Thoracic aorta (tissue), 2 donors: ENCODE data around the gene SLC25A18. TPM values are rescaled to one million over a fixed set of nuclear protein-coding genes. Genes with fewer than 3 reads are reported as not detected.

Source experiments
- ATAC-seq: fragments of 150-250 bp; one replicate; pipeline ENCODE4 v1.8.0; 2017; ENCODE audit warnings: low read depth; ENCODE audit not compliant: insufficient number of reproducible peaks, low FRiP score
- DNase-seq: peaks from one replicate; pipeline ENCODE4 v3.0.0-alpha.2; 2020; ENCODE audit warnings: low spot score
- H3K27ac ChIP-seq, 2 donors: fragments of 200-600 bp; sonication (generic); 1 replicate in 1 of 2; 2 replicates in 1 of 2; pipeline ENCODE4 v1.5.1; 2016; ENCODE audit warnings: mild to moderate bottlenecking in 2 of 2, moderate library complexity in 2 of 2
- H3K27me3 ChIP-seq: fragments of 200-600 bp; sonication (generic); replicated peaks from 2 replicates; pipeline ENCODE4 v1.6.0; 2016; ENCODE audit warnings: mild to moderate bottlenecking; ENCODE audit not compliant: insufficient read depth
- H3K36me3 ChIP-seq: fragments of 200-600 bp; sonication (generic); one replicate; pipeline ENCODE4 v1.5.1; 2016
- H3K4me1 ChIP-seq, 2 donors: fragments of 200-600 bp; sonication (generic); 1 replicate in 1 of 2; 2 replicates in 1 of 2; pipeline versions ENCODE4 v1.5.1 to v1.6.0; 2016; ENCODE audit warnings: low read depth in 2 of 2, mild to moderate bottlenecking in 1 of 2; ENCODE audit not compliant: control insufficient read depth in 1 of 2
- H3K4me3 ChIP-seq: fragments of 200-600 bp; sonication (generic); 2 replicates; pipeline ENCODE4 v1.5.1; 2016; ENCODE audit warnings: mild to moderate bottlenecking
- H3K9me3 ChIP-seq: fragments of 200-600 bp; sonication (generic); 2 replicates; pipeline ENCODE4 v1.5.1; 2016
- total RNA-seq, 2 donors: library from RNA; depleted of rRNA; stranded (reverse); fragments of >200 nt; gene quantifications; one replicate each; pipeline versions ENCODE4 v1.1.0 to v1.2.3, GENCODE V29; 2016
- TF ChIP-seq, protein P1 (sequence below): fragments of 200-600 bp; sonication (generic); IDR thresholded peaks from one replicate; pipeline ENCODE4 v1.5.1; 2019; ENCODE audit warnings: antibody characterized with exemption

The SLC25A18 gene
- total RNA-seq, 2 donors from 2014 or later = not detected

DNA sequence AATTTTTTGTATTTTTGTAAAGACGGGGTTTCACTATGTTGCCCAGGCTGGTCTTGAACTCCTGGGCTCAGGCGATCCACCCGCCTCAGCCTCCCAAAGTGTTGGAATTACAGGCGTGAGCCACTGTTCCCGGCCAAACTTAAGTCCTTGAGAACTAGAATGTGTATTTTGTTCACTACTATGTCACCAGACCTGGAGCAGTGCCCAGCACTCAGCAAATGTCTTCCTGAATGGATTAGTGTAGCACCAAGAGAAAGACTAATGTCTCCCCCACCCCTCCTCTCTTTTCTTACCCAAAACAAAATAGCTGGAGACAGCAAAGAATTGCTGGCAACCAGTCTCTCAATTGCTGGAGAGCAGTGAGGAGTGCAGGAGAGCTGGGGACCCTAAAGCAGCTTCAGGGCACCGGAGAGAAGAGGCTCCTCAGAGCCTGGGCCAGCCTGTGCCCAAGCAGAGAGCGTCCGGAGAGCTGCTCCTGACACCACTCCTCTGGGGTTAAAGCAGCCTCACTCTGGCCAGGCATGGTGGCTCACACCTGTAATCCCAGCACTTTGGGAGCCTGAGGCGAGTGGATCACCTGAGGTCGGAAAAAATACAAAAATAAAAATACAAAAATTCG, 14.9 kb downstream of the SLC25A18 start:
- DNase-seq = no peak

DNA sequence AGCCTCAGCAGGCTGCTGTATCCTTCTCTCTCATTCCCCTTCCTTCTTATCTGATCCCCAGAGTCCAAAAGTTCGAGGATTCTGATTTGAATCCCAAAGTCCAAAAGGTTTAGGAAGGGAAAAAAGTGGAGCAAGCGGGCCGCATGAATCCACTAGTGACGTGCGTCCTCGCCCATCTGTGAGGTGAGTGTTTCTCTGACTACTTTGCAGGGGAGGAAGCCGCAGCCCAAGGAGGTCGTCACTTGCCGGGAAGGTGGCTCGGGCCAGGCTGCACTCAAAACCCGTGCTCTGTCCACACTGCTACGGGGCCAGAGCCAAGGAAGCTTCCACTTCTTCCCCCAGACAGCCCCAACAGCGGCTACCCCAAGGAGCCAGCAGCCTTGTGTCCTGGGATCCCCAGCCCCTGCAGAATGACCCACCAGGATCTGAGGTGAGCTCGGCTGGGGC, 16.3 kb downstream of the SLC25A18 start:
- ATAC-seq (no peak), DNase-seq (no peak)
- no peak overlapping the region for H3K27ac ChIP-seq
- TF ChIP-seq, protein P1, sequence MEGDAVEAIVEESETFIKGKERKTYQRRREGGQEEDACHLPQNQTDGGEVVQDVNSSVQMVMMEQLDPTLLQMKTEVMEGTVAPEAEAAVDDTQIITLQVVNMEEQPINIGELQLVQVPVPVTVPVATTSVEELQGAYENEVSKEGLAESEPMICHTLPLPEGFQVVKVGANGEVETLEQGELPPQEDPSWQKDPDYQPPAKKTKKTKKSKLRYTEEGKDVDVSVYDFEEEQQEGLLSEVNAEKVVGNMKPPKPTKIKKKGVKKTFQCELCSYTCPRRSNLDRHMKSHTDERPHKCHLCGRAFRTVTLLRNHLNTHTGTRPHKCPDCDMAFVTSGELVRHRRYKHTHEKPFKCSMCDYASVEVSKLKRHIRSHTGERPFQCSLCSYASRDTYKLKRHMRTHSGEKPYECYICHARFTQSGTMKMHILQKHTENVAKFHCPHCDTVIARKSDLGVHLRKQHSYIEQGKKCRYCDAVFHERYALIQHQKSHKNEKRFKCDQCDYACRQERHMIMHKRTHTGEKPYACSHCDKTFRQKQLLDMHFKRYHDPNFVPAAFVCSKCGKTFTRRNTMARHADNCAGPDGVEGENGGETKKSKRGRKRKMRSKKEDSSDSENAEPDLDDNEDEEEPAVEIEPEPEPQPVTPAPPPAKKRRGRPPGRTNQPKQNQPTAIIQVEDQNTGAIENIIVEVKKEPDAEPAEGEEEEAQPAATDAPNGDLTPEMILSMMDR = no peak
- no peaks in the 10 kb centered on the region for H3K36me3 ChIP-seq
- no peaks in the 10 kb centered on the region for H3K4me1 ChIP-seq
- H3K27me3 ChIP-seq = no peaks in the 10 kb centered on the region
- no peaks in the 10 kb centered on the region for H3K9me3 ChIP-seq
- no peak overlapping the region for H3K4me3 ChIP-seq

More for the DNA sequence above, 14.9 kb downstream of the SLC25A18 start:
- no peaks in the 10 kb centered on the region for H3K4me1 ChIP-seq
- no peak overlapping the region for H3K4me3 ChIP-seq
- no peaks in the 10 kb centered on the region for H3K9me3 ChIP-seq
- H3K27me3 ChIP-seq = no peaks in the 10 kb centered on the region
- no peak overlapping the region for H3K27ac ChIP-seq
- no peaks in the 10 kb centered on the region for H3K36me3 ChIP-seq
- TF ChIP-seq, protein P1 = no peak
- ATAC-seq = no peak

DNA sequence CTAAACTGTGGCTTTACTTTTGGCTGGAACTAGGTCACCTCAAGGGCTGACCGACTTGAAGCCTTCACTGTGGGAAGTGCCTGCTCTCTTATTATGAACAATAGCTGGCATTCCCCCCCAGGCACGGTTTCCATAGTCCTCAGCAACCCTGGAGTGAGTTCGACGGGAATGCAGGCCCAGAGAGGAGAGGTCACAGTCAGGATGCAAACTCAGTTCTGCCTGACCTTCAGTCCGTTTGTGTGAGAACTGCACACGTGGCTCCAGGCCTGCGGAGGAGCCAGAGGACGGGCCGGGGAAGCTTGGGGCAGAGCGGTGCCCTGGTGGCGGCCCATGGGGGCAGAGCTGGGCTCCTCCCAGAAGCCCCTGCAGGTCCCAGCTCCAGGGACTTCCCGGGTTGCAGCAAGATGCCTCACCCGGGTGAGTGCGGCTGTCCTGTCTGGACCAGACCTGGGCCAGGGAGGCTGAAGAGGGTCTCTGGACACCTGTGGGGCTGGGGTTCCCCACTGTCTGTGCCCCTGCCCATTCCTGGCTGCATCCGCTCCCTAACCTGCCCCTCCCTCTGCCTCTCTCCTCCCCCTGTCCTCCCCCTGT, 17.2 kb downstream of the SLC25A18 start:
- H3K27ac ChIP-seq = no peak overlapping the region
- no peaks in the 10 kb centered on the region for H3K27me3 ChIP-seq
- TF ChIP-seq, protein P1 = no peak
- no peaks in the 10 kb centered on the region for H3K9me3 ChIP-seq
- no peak overlapping the region for H3K4me3 ChIP-seq
- H3K4me1 ChIP-seq = no peaks in the 10 kb centered on the region
- ATAC-seq (no peak), DNase-seq (no peak)
- H3K36me3 ChIP-seq = no peaks in the 10 kb centered on the region

DNA sequence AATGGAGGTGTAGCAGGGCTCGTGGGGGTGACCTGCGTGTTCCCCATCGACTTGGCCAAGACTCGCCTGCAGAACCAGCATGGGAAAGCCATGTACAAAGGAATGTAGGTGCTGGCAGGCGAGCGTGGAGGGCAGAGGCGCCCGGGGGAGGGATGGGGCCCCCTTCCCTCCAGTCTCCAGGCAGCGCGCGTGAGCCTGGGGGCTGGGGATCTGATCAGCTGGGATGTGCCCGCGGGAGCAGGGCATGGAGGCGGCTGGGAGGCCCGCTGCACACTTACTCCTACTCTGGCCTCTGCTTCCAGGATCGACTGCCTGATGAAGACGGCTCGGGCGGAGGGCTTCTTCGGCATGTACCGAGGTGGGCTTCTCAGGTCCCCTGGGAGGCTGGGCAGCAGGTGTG, 17.8 kb downstream of the SLC25A18 start:
- ATAC-seq (no peak), DNase-seq (no peak)
- H3K27ac ChIP-seq = no peak overlapping the region
- TF ChIP-seq, protein P1 = no peak
- no peak overlapping the region for H3K4me3 ChIP-seq
- H3K36me3 ChIP-seq = no peaks in the 10 kb centered on the region
- H3K4me1 ChIP-seq = no peaks in the 10 kb centered on the region
- no peaks in the 10 kb centered on the region for H3K27me3 ChIP-seq
- H3K9me3 ChIP-seq = no peaks in the 10 kb centered on the region

DNA sequence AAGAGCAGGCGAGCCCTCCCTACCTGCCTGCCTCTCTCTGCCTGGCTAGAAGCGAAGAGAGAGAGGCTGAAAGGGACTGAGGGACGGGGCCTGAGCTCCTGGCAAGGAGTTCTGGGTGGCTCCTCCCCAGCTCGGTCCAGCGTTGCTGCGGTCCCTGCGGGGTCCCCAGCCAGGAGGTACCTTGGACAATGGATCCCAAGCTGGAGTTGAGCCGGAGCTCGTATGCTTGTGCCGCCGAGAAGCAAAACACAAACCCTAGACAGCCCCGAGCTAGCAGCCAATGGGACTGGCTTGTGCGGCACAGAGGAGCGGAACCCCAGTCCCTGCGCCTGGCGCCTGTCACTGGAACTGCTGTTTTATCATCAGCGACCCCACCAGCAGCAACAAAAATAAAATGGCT, 18.3 kb downstream of the SLC25A18 start:
- ATAC-seq = no peak
- no peaks in the 10 kb centered on the region for H3K4me1 ChIP-seq
- TF ChIP-seq, protein P1 = no peak

More for the DNA sequence above, 18.3 kb downstream of the SLC25A18 start:
- H3K36me3 ChIP-seq = no peaks in the 10 kb centered on the region
- DNase-seq = no peak
- no peak overlapping the region for H3K27ac ChIP-seq
- H3K9me3 ChIP-seq = no peaks in the 10 kb centered on the region
- H3K27me3 ChIP-seq = no peaks in the 10 kb centered on the region
- H3K4me3 ChIP-seq = no peak overlapping the region
